Measurements from ENCODE around the gene ZNF581.

ZNF581 gene

GRCh38 chr19:55648585-55649267, 5.3 kb downstream of the ZNF581 start:
- DNase-seq (ENCODE audit: low read depth in 2 of 2), result no peak

DNA sequence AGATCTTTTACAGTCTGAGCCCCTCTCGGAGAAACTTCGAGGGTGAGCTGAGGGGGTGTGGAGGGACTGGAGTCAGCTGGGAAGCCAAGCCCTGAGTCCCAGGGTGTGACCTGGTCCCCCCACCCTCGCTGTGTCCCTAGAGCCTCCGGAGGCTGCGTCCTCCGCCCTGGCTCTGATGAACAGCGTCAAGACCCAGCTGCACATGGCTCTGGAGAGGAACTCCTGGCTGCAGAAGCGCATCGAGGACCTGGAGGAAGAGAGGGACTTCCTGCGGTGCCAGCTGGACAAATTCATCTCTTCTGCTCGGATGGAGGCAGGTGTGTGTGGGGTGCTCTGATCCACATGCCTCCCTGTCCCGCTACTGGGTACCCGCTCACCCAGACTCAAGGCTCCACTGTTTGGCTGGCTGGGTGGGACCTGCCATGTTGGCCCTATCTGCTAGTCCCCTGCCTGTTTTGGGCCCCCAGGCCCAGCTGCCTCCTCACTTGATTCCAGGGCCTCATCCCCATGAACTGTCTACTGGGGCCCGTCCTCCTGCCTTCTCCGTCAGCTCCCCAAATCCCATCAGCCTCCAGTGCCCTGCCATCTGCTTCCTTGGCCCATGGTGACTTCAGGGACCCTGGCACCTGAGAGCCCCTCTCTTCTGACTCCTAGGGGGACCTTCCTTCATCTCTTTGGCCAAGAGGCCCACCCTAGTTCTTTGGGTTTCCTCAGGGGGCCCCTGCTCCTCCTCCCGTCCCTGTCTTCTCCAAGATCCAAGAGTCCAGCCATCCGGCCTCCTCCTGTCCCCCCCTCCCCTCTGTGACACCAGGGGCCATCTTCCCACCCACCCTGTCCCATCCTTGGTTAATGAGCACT, 6.0 kb downstream of the ZNF581 start:
- DNase-seq (ENCODE audit: low read depth in 2 of 2), result no peak

GRCh38 chr19:55650126-55650557, 6.7 kb downstream of the ZNF581 start:
- DNase-seq (ENCODE audit: low read depth in 2 of 2), result no peak

GRCh38 chr19:55650602-55651230, 7.3 kb downstream of the ZNF581 start:
- no peak for DNase-seq (ENCODE audit: low read depth in 2 of 2)

- no peak for DNase-seq (ENCODE audit: low read depth in 2 of 2)
These were observed 7.8 kb downstream of the ZNF581 start for GRCh38 chr19:55651236-55651635.

- DNase-seq (ENCODE audit: low read depth in 2 of 2), result no peak
These were observed 9.1 kb downstream of the ZNF581 start for GRCh38 chr19:55652311-55653128.

- peak; percentile 98 to 99 for DNase-seq (ENCODE audit: low read depth in 2 of 2)
These were observed 10.3 kb downstream of the ZNF581 start for GRCh38 chr19:55653651-55654322.

DNA sequence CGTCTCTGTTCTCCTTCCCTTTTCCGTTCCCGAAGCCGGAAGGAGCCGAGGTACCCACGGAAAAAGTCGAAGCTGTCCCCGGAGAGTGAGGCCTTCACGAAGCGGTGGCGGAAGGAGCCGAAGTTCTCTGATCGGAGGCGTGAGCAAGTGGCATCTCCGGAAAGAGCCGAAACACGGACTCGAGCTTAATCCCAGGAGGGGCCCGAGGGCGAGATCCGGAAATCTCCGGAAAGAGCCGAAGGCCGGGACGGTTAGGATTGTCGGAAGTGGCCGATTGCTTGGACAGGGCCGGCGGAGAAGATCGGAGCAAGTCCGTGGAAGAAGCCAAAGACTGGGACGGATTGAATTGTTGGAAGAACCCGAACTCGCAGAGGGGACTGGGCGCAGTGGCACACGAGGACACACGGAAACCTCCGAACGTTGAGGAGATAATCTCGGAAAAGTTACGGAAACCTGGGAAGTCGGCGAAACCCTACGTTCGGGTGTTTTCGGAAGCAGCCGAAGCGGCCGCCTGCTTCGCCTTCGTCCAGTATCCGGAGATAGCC, 10.9 kb downstream of the ZNF581 start:
- peak; percentile 97 to 98 for DNase-seq (ENCODE audit: low read depth in 2 of 2)

DNA sequence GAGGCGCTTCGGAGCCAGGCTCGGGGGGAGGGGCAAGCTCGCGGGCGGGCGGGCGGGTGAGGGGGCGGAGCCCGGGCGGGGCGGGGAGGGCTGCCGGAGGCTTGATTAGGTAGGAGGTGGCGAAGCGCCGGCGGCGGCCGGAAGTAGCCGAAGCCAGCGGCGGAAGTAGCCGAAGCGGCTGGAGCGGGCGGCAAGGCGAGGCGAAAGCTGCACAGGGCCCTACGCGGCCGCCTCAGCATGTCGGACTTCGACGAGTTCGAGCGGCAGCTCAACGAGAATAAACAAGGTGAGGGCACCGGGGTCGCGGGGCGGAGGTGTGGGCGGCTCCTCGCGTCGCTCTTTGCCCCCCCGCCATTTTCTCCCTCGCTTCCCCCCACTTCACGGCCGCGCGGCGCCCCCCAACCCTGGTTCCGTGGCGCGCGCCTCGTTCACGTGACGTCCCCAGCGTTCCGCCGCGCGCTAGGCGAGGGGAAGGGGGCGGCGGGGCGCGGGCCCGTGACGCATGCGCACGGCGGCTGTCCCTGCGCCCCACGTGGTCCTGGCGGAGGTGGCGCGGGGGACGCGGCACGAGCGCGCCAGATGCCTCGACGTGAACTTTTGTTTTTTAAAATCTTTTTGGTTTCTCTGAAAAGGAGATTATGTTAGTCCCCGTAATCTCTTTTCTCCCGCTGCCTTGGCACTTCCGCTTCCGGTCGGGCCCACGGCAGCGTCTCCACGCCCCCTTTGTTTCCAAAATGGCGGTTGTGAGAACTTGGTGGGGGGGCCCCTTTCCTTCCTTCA, 11.6 kb downstream of the ZNF581 start, which contains the start of gene U2AF2:
TSS of gene U2AF2 (plus strand) at position 168 of the 780 bp plus-strand sequence. CDS start at position 238, 70 bp downstream.
- DNase-seq (ENCODE audit: low read depth in 2 of 2), result peak; percentile 91 to 94

GRCh38 chr19:55655648-55656040, 12.2 kb downstream of the ZNF581 start:
- no peak for DNase-seq (ENCODE audit: low read depth in 2 of 2)

DNA sequence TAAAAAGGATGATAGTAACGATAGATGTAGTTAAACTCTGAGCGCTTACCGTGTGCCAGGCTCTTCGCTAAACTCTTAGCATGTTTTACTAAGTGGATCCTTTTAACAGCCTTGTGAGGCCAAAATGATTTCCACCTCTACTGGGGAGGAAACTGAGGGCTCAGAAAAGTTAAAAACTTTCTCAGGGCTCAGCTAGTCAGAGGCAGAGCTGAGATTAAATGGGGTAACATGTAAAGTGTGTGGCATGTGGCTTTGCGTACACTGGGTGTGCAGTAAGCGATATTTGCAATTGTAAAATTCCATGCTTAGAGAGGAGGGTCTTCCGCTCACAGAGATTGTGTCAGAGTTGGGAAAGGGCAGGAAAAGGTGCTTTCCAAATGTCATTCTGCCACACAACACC, 13.1 kb downstream of the ZNF581 start:
- DNase-seq (ENCODE audit: low read depth in 2 of 2), result no peak

DNA sequence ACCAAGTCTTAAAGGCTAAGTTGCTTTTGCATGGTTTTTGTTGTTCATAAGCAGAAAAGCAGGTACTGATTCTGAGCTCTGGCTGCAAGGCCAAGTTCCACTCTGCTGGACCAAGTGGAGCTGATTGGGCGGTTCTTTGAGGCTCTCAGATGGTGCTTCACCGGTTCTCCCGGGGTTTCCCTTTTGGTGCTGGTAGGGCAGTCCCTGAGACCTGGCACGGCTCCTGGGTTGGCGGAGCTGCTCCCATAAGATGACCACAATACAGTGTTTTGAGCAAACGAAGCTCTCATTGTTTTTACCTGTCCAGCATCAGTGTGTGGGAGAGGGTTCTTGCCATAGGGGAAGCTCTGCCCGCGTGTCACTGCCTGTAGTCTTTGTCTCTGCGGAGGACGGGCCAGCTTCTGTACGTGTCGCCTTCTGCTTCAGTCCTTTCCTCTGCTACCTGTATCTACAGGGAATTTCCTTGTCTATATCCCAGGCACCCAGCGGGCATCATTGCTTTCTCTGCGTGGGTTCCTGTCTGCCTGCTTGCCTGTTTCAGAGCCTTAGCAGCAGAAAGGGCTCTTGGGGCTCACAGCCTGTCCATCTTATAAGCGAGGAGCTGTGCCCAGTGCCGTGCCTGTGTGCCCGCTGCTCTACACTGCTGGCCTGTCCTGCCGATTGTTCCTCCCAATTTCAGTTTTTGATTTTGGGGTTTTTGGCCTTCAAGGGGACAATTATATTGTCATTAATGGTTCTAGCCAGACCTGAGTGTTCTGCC, 13.7 kb downstream of the ZNF581 start:
- DNase-seq (ENCODE audit: low read depth in 2 of 2), result no peak

DNA sequence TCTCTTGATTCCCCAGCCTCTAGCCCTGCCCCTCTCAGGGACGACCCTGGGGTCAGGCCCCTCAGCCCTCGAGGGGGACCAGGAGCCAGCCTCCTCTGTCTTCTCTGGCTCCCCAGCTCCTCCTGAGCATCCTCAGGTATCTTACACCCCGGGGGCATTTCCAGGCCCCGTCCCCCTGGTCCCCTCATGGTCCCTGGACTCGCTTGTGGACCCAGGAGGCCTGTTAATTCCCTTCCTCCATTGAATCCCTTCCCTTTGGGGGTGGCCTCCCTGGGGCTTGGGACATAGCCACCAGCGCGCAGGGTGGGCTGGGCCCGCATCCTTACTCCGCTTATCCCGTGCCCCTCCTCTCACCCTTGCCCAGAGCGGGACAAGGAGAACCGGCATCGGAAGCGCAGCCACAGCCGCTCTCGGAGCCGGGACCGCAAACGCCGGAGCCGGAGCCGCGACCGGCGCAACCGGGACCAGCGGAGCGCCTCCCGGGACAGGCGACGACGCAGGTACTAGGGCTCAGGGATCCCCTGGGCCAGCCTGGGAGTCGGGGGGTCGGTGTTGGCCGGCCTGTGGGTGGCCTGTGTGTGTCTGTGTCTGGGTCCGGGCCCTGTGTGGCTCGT, 15.5 kb downstream of the ZNF581 start:
- DNase-seq (ENCODE audit: low read depth in 2 of 2), result no peak

GRCh38 chr19:55659822-55660221, 16.4 kb downstream of the ZNF581 start:
- no peak for DNase-seq (ENCODE audit: low read depth in 2 of 2)

- no peak for DNase-seq (ENCODE audit: low read depth in 2 of 2)
These were observed 17.0 kb downstream of the ZNF581 start for GRCh38 chr19:55660404-55660803.

GRCh38 chr19:55660991-55661390, 17.5 kb downstream of the ZNF581 start:
- DNase-seq (ENCODE audit: low read depth in 2 of 2), result no peak

- no peak for DNase-seq (ENCODE audit: low read depth in 2 of 2)
These were observed 18.4 kb downstream of the ZNF581 start for GRCh38 chr19:55661826-55662225.

GRCh38 chr19:55663846-55664536, 20.5 kb downstream of the ZNF581 start:
- DNase-seq (ENCODE audit: low read depth in 2 of 2), result no peak

Measured in stimulated activated CD8-positive, alpha-beta memory T cell treated with anti-CD3 and anti-CD28 coated beads, Interleukin-7, amount 100 ng/mL, for 4 hours (primary cell).